Neural cell (in vitro differentiated cells): ENCODE data around the gene CPEB2. TPM values are rescaled to one million over a fixed set of nuclear protein-coding genes. Genes with fewer than 3 reads are reported as not detected.

Experiments
- H2AFZ ChIP-seq: fragments of 200-600, 300-800 bp; sonication (generic), shearing (Covaris generic); 2 replicates; pipeline ENCODE4 v1.6.0; 2014; ENCODE audit warnings: low read depth, mild to moderate bottlenecking, antibody characterized with exemption, low read length, moderate library complexity
- H3F3A ChIP-seq: fragments of 200-600 bp; shearing (Covaris generic); 2 replicates; pipeline ENCODE4 v1.6.1; 2016; ENCODE audit warnings: mild to moderate bottlenecking, moderate library complexity, mixed read lengths, antibody characterized with exemption, low read length; ENCODE audit not compliant: insufficient read depth, poor library complexity, severe bottlenecking
- H3K27ac ChIP-seq: fragments of 200-600, 300-800 bp; sonication (generic), shearing (Covaris generic); 2 replicates; pipeline ENCODE4 v1.5.1; 2014; ENCODE audit warnings: mild to moderate bottlenecking, low read length, moderate library complexity
- H3K27me3 ChIP-seq: fragments of 300-800, 200-600 bp; sonication (generic), shearing (Covaris generic); 2 replicates; pipeline ENCODE4 v1.6.0; 2014; ENCODE audit warnings: mild to moderate bottlenecking, low read depth, low read length, moderate library complexity; ENCODE audit not compliant: insufficient read depth
- H3K36me3 ChIP-seq: fragments of 300-800, 200-600 bp; sonication (generic), shearing (Covaris generic); 2 replicates; pipeline ENCODE4 v1.5.1; 2014; ENCODE audit warnings: mild to moderate bottlenecking, antibody characterized with exemption, low read length, moderate library complexity; ENCODE audit not compliant: insufficient read depth
- H3K4me2 ChIP-seq: fragments of 300-800, 200-600 bp; sonication (generic), shearing (Covaris generic); 2 replicates; pipeline ENCODE4 v1.6.0; 2014; ENCODE audit warnings: mild to moderate bottlenecking, low read length
- H3K4me3 ChIP-seq: fragments of 300-800, 200-600 bp; sonication (generic), shearing (Covaris generic); 2 replicates; pipeline ENCODE4 v1.5.1; 2014; ENCODE audit warnings: mild to moderate bottlenecking, low read length, moderate library complexity
- H3K79me2 ChIP-seq: fragments of 200-600 bp; shearing (Covaris generic); replicated peaks from 2 replicates; pipeline ENCODE4 v1.6.0; 2014; ENCODE audit warnings: mild to moderate bottlenecking, low read length, moderate library complexity; ENCODE audit not compliant: insufficient read depth
- H3K9ac ChIP-seq: fragments of 300-800, 200-600 bp; sonication (generic), shearing (Covaris generic); 2 replicates; pipeline ENCODE4 v1.6.1; 2016; ENCODE audit warnings: mild to moderate bottlenecking, low read length, mixed read lengths
- H3K9me2 ChIP-seq: fragments of 200-600 bp; shearing (Covaris generic); 2 replicates; pipeline ENCODE4 v1.6.1; 2016; ENCODE audit warnings: mild to moderate bottlenecking, low read length, mixed read lengths; ENCODE audit not compliant: insufficient read depth
- H3K9me3 ChIP-seq: fragments of 200-600, 300-800 bp; sonication (generic), shearing (Covaris generic); 2 replicates; pipeline ENCODE4 v1.6.1; 2016; ENCODE audit warnings: mild to moderate bottlenecking, mixed run types, low read length, moderate library complexity, mixed read lengths
- H4K20me1 ChIP-seq: fragments of 200-600 bp; shearing (Covaris generic); 2 replicates; pipeline ENCODE4 v1.6.1; 2016; ENCODE audit warnings: mild to moderate bottlenecking, mixed run types; ENCODE audit not compliant: insufficient read depth
- CTCF ChIP-seq: fragments of 450-650 bp; IDR thresholded peaks from 2 replicates; pipeline ENCODE4 v1.5.1; 2014; ENCODE audit warnings: antibody characterized with exemption, mild to moderate bottlenecking, moderate library complexity; ENCODE audit not compliant: poor library complexity, severe bottlenecking
- EP300 ChIP-seq: fragments of 450-650 bp; conservative IDR thresholded peaks from 2 replicates; pipeline ENCODE4 v1.6.1; 2014; ENCODE audit warnings: antibody characterized with exemption, mild to moderate bottlenecking, moderate library complexity; ENCODE audit not compliant: poor library complexity, severe bottlenecking
- EZH2 ChIP-seq: fragments of 200-600, 300-800 bp; shearing (Covaris generic), sonication (generic); IDR thresholded peaks from 2 replicates; pipeline ENCODE4 v1.6.1; 2014; ENCODE audit warnings: antibody characterized with exemption, low read length, borderline replicate concordance, mild to moderate bottlenecking; ENCODE audit not compliant: insufficient read depth, poor library complexity, severe bottlenecking
- MXI1 ChIP-seq: fragments of 450-650 bp; conservative IDR thresholded peaks from 2 replicates; pipeline ENCODE4 v1.6.1; 2014; ENCODE audit warnings: antibody characterized with exemption, mild to moderate bottlenecking; ENCODE audit not compliant: poor library complexity, severe bottlenecking
- POLR2AphosphoS5 ChIP-seq: IDR thresholded peaks from 2 replicates; pipeline ENCODE4 v1.6.1; 2012
- RAD21 ChIP-seq: fragments of 450-650 bp; conservative IDR thresholded peaks from 2 replicates; pipeline ENCODE4 v1.6.1; 2014; ENCODE audit warnings: antibody characterized with exemption, mild to moderate bottlenecking, moderate library complexity
- REST ChIP-seq: IDR thresholded peaks from 2 replicates; pipeline ENCODE4 v1.6.1; 2012; ENCODE audit warnings: borderline replicate concordance
- SMC3 ChIP-seq: fragments of 450-650 bp; conservative IDR thresholded peaks from 2 replicates; pipeline ENCODE4 v1.6.1; 2014; ENCODE audit warnings: antibody characterized with exemption, mild to moderate bottlenecking, moderate library complexity; ENCODE audit not compliant: poor library complexity
- TAF1 ChIP-seq: IDR thresholded peaks from 2 replicates; pipeline ENCODE4 v1.6.1; 2012; ENCODE audit warnings: low read depth
- polyA plus RNA-seq: library from polyadenylated mRNA; depleted of rRNA; stranded (reverse); fragments of >200 nt; gene quantifications from 2 replicates; pipeline ENCODE4 v1.2.3, GENCODE V29; 2014

The CPEB2 gene
- polyA plus RNA-seq, 1 donor from 2014 or later, result 12.4 TPM

GRCh38 chr4:14985161-14985560 lies 17.1 kb upstream of the CPEB2 start:
- Histone ChIP-seq H3K4me2 (no peak overlapping the region), H3K27me3 (no peaks in the 10 kb centered on the region), H3K36me3 (no peaks in the 10 kb centered on the region), H3K9ac (no peak overlapping the region), H3F3A (no peaks in the 10 kb centered on the region), H2AFZ (no peak overlapping the region), H3K9me3 (no peaks in the 10 kb centered on the region), H4K20me1 (no peaks in the 10 kb centered on the region), H3K4me3 (no peak overlapping the region), H3K79me2 (no peaks in the 10 kb centered on the region), H3K9me2 (no peaks in the 10 kb centered on the region), H3K27ac (no peak overlapping the region)
- TF ChIP-seq EP300 (no peak), TAF1 (no peak), POLR2AphosphoS5 (no peak), SMC3 (no peak), REST (no peak), EZH2 (no peak), CTCF (no peak)

- no peak for TF ChIP-seq SMC3
- TF ChIP-seq POLR2AphosphoS5, result no peak
- TF ChIP-seq REST, result no peak
- TF ChIP-seq CTCF, result no peak
- no peak for TF ChIP-seq TAF1
- no peak for TF ChIP-seq RAD21
- no peak for TF ChIP-seq EZH2
- no peak for TF ChIP-seq EP300
- TF ChIP-seq MXI1, result no peak
- no peak overlapping the region for H3K4me3 ChIP-seq
- no peak overlapping the region for H3K4me2 ChIP-seq
- no peaks in the 10 kb centered on the region for H3K9me2 ChIP-seq
- H4K20me1 ChIP-seq, result no peaks in the 10 kb centered on the region
- no peaks in the 10 kb centered on the region for H3F3A ChIP-seq
- no peaks in the 10 kb centered on the region for H3K9me3 ChIP-seq
- H3K27me3 ChIP-seq, result no peaks in the 10 kb centered on the region
- no peak overlapping the region for H2AFZ ChIP-seq
- H3K36me3 ChIP-seq, result no peaks in the 10 kb centered on the region
- no peak overlapping the region for H3K9ac ChIP-seq
- H3K27ac ChIP-seq, result no peak overlapping the region
- no peaks in the 10 kb centered on the region for H3K79me2 ChIP-seq
These were observed 16.4 kb upstream of the CPEB2 start for GRCh38 chr4:14985843-14986242.
